ENCODE results near the gene NOPCHAP1.

DNA sequence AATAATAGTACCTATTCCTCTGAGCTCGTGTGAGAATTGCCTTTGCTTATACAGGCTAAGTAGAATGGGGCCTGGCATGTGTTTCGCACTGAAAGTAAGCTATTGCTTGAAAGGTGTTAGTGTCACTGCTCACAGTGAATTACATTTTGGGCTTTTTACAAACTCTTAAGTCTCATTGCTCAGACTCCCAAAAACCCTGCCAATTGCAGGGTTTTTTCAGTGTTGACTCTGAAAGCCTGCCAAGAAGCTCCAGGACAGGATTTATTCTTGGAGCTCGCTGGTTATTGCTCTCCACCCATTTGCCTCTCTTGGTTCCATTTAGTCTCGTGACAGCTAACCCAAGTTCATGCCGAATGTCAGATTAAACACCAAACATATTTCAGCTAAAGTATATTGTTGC is 39.8 kb downstream of the NOPCHAP1 start:
- TF ChIP-seq, protein P1, sequence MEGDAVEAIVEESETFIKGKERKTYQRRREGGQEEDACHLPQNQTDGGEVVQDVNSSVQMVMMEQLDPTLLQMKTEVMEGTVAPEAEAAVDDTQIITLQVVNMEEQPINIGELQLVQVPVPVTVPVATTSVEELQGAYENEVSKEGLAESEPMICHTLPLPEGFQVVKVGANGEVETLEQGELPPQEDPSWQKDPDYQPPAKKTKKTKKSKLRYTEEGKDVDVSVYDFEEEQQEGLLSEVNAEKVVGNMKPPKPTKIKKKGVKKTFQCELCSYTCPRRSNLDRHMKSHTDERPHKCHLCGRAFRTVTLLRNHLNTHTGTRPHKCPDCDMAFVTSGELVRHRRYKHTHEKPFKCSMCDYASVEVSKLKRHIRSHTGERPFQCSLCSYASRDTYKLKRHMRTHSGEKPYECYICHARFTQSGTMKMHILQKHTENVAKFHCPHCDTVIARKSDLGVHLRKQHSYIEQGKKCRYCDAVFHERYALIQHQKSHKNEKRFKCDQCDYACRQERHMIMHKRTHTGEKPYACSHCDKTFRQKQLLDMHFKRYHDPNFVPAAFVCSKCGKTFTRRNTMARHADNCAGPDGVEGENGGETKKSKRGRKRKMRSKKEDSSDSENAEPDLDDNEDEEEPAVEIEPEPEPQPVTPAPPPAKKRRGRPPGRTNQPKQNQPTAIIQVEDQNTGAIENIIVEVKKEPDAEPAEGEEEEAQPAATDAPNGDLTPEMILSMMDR (conservative IDR thresholded peaks at IDR 0.05; ENCODE audit: low read length): no peak
- TF ChIP-seq EZH2phosphoT487 (IDR thresholded peaks at IDR 0.05; ENCODE audit: borderline replicate concordance): no peak
